ENCODE results near the gene UQCRFS1.

DNA sequence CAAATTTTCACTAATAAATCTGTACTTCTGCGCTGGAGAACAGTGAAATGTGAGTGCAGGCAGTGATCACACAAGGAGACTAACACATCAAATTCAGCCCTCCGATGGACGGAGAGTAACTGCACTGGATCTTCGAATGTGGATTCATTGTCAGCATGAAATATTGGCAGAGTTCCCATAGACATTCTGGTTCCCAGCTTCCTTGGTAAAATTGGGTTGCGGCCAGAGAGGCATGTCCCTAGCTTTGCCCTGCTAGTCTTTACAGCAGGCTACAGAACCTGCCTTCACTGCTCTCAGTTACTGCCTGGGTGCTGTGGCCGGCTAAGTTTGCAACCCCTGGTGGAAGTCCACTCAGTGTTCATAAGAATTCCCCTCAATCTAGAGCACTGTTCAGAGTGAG is 32.3 kb upstream of the UQCRFS1 start:
- TF ChIP-seq, protein P1, sequence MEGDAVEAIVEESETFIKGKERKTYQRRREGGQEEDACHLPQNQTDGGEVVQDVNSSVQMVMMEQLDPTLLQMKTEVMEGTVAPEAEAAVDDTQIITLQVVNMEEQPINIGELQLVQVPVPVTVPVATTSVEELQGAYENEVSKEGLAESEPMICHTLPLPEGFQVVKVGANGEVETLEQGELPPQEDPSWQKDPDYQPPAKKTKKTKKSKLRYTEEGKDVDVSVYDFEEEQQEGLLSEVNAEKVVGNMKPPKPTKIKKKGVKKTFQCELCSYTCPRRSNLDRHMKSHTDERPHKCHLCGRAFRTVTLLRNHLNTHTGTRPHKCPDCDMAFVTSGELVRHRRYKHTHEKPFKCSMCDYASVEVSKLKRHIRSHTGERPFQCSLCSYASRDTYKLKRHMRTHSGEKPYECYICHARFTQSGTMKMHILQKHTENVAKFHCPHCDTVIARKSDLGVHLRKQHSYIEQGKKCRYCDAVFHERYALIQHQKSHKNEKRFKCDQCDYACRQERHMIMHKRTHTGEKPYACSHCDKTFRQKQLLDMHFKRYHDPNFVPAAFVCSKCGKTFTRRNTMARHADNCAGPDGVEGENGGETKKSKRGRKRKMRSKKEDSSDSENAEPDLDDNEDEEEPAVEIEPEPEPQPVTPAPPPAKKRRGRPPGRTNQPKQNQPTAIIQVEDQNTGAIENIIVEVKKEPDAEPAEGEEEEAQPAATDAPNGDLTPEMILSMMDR (IDR thresholded peaks at IDR 0.05; ENCODE audit: insufficient read depth, low read length) = no peak
- TF ChIP-seq POLR2AphosphoS5 (IDR thresholded peaks at IDR 0.05; ENCODE audit: low read depth) = no peak
- TF ChIP-seq, protein P2, sequence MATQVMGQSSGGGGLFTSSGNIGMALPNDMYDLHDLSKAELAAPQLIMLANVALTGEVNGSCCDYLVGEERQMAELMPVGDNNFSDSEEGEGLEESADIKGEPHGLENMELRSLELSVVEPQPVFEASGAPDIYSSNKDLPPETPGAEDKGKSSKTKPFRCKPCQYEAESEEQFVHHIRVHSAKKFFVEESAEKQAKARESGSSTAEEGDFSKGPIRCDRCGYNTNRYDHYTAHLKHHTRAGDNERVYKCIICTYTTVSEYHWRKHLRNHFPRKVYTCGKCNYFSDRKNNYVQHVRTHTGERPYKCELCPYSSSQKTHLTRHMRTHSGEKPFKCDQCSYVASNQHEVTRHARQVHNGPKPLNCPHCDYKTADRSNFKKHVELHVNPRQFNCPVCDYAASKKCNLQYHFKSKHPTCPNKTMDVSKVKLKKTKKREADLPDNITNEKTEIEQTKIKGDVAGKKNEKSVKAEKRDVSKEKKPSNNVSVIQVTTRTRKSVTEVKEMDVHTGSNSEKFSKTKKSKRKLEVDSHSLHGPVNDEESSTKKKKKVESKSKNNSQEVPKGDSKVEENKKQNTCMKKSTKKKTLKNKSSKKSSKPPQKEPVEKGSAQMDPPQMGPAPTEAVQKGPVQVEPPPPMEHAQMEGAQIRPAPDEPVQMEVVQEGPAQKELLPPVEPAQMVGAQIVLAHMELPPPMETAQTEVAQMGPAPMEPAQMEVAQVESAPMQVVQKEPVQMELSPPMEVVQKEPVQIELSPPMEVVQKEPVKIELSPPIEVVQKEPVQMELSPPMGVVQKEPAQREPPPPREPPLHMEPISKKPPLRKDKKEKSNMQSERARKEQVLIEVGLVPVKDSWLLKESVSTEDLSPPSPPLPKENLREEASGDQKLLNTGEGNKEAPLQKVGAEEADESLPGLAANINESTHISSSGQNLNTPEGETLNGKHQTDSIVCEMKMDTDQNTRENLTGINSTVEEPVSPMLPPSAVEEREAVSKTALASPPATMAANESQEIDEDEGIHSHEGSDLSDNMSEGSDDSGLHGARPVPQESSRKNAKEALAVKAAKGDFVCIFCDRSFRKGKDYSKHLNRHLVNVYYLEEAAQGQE (IDR thresholded peaks at IDR 0.05; ENCODE audit: insufficient replicate concordance, low read depth) = no peak

Measured in HL-60 (cell line).